Umbilical cord (tissue), 2 donors: Measurements from ENCODE around the gene CCDC152. TPM values are rescaled to one million over a fixed set of nuclear protein-coding genes. Genes with fewer than 3 reads are reported as not detected.
"Not testable (repeated sequence)": the region's sequence is repeated elsewhere in the genome, so short reads cannot be mapped to it uniquely, and the experiment has no call there.

Source experiments
- DNase-seq: peaks from one replicate; pipeline ENCODE4 v3.0.0-alpha.2; 2015; ENCODE audit warnings: low spot score
- total RNA-seq: library from RNA; depleted of rRNA; stranded (reverse); fragments of >200 nt; gene quantifications from one replicate; pipeline ENCODE4 v1.2.3, GENCODE V29; 2014; ENCODE audit warnings: low replicate concordance; ENCODE audit not compliant: insufficient read depth

CCDC152 gene
- total RNA-seq, 1 donor from 2014 or later: 5.5 TPM

DNA sequence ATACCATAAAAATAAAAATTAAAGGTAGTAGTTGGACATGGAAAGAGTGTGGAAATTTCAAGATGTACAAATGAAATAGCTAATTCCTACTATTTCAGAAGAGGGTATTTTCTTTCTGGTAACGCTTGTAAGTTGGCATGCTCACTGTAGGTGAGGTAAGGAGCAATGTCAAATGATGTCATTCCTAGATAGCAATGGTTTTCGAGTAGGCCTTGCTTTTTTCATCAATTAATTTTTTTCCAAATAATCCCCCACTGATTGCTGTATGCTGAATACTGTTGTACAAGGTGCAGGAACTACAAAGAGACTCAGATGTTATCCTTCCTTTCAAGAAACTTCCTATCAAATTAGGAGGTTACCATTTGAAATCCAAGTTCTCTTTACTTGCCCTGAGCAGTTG is 56.0 kb downstream of the CCDC152 start:
- no peak for DNase-seq

DNA sequence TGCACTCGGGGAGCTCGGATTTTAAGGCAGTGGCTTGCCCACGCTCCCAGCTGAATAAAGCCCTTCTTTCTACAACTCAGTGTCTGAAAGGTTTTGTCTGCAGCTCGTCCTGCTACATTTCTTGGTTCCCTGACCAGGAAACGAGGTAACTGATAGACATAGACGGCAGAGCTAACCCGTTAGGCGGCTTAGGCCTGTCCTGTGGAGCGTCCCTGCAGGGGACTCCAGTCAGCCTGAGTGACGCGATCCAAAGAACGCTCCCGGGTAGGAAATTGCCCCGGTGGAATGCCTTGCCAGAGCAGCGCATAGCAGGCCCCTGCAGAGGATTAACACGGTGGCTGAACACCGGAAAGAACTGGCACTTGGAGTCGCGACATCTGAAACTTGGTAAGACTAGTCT is 56.9 kb downstream of the CCDC152 start:
- DNase-seq: peak; percentile 19

DNA sequence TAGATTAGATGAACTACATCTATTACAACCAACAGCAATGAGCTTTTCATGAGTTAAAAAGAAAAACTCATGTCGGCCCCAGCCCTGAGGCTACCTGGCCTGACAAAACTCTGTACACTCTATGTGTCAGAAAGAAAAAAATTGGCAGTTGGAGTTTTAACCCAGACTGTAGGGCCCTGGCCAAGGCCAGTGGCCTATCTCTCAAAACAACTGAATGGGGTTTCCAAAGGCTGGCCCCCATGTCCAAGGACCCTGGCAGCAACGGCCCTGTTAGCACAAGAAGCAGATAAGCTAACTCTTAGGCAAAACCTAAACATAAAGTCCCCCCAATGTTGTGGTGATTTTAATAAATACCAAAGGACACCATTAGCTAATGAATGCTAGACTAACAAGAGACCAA is 59.9 kb downstream of the CCDC152 start:
- not testable (repeated sequence) for DNase-seq

DNA sequence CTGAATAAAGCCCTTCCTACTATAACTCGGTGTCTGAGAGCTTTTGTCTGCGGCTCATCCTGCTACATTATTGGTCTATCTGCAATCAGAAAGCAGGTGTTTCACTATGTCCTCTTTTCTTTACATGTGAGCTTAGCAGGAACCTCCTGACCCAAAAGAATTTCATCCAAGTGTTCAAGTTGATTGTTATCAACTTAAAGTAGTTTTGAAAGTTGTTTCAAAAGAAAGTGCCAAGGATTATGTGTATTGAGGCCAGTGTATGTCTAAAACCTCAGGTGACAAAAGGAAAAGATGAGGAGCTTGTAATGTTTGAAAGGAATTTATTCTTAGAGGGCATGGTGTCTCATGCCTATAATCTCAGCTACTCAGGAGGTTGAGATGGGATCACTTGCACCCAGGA is 63.1 kb downstream of the CCDC152 start:
- DNase-seq: no peak

DNA sequence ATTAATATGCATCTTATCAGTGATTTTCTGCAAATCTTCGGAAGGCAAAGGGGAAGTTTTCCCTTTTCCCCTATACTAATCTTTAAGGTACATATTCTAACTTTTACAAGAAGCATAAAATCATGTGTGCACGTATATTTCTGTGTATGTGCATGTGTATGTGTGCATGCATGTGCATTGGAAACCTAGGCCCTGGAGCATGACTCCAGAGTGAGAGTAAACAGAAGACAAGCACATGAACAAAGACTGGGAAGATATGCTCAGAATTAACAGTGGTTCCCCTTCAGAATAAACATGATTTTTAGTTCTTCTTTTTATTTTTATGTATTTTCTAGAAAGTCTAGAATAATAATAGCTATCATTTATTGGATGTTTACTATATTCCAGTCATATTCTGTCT is 65.9 kb downstream of the CCDC152 start:
- DNase-seq: no peak

DNA sequence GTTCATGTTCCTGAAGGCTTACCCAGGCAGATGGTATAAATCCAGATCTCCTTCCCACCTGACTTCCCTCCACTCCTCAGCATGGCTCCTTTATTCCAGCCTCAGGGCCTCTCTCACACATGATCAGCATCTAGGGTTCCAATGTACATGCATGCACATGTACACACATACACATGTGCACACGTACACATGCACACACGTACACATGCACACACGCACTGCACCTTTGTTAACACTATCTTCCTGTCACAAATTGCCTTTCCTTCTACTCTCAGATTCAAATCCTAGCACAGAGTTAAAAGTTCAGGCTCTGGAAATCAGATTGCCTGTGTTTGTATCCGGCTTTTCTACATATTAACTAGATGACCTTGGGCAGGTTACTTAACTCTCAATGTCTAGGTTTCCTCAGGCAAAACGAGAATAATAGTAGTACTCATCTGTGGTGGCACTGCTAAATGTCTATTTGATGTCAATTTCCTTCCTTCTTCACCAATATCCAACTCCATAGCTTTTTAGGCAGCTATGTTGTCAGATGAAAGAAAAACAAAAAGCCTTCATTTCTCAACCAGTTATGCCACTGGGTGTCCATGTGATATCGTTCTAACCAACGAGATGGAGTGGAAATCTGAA is 67.8 kb downstream of the CCDC152 start:
- no peak for DNase-seq

DNA sequence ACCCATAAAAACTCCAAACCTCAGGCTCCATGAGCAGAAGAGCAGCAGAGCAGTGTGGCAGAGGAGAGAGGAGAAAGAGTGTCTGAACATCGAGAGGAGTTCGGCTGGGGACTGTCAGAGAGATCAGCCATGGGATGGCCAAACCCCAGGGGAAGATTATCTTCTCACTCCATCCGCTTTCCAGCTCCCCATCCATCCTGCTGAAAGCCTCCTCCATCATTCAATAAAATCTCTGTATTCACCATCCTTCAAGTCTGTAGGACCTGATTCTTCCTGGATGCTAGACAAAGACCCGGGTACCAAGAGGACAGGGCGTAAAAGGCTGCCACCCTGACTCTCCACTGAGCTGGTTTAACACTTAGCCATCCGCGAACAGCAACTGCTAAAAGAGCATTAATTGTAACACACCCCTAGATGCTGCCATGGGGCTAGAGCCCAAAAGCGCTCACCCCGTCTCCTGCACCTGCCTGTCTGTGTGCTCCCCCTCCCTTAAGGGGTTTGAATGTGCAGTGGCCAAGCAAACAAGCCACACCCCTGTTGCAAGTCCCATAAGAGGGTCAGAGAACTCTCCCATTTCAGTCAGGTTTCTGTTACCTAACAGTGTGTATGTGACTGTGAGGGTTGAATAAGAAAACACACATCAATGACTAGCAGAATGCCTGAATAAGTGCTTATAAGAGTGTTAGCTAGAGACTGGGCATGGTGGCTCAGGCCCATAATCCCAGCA is 69.0 kb downstream of the CCDC152 start:
- no peak for DNase-seq

DNA sequence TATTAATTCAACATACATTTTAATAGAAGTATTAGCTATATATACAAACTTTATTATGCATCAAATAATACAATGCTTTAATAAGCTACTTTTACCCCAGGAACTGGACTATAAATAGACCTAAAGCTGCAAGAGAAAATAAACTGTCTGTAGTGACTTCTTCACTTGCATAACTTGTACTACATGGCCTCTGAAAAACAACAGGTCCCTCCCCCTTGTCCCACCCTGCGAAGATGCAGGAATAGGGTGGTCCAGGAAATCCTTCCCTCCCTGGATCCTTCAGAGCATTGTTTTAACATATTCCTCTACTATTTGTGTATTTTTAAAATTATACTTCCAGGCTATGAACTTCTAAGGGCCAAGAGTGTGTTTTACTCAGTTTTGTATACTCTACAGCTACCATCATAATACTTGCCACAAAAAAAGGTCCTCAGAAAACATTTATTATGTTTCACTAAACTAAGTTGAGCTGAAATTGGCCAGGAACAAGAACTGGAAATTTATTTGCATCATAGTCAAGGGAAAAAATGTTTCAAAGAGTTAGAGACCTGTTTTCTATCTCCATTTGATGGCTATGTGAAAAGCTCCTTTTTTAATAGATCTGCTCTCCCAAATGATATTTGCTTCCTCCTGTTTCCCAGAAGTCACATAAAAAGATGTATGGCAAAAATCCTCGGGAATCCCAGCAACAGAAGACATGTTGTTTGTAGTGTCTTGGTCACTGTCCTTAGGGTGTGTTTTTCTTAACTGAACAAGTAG is 70.3 kb downstream of the CCDC152 start:
- DNase-seq: peak; percentile 55

DNA sequence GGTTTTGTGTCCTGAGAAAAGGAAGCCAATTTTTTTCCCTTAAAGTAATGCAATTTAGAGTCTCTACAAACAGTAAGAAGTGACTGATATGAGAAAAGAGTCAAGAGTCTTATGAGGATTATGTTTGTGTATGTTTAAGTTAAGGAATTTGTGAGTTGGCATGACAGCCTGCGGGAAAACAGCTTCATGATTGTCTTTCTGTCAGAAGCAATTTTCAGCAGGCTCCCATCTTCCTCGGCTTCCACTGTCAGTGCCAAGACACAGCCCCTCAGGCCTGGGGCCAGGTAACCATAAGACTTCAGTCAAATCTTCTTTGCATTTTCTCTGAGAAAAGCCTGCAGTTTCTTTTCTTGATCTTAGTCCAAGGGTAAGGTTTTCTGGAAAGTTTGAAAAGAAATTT is 72.1 kb downstream of the CCDC152 start:
- peak; percentile 93 for DNase-seq

DNA sequence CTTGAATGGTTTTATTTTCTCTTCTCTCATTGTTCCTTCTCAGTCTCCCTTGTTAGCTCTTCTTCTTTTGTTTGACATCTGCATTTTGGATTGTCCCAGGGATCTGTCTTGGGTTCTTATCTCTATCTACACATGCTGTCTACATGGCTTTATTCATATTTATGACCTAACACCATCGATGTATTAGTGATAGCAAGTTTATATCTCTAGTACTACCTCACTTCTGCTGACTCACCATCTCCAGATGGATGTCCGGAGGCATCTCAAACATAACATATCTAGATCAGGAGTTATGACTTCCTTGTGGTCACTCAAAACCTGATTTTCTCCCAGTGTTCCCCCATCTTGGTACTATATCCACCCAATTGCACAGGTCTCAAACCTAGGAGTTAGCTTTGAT is 74.3 kb downstream of the CCDC152 start:
- no peak for DNase-seq

DNA sequence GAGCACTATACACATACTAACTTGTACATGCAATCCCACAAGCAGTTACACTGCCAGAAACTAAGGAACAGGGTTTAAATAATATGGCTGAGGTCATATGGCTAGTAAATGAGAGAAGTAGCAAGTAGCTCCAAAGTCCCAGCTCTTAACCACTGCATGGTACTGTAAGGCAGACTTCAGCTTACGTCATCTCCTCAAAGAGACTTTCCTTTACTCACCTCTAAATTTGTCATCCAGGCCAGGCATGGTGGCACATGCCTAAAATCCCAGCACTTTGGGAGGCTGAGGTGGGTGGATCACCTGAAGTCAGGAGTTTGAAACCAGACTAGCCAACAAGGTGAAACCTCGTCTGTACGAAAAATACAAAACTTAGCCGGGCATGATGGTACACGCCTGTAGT is 75.4 kb downstream of the CCDC152 start:
- DNase-seq: no peak

DNA sequence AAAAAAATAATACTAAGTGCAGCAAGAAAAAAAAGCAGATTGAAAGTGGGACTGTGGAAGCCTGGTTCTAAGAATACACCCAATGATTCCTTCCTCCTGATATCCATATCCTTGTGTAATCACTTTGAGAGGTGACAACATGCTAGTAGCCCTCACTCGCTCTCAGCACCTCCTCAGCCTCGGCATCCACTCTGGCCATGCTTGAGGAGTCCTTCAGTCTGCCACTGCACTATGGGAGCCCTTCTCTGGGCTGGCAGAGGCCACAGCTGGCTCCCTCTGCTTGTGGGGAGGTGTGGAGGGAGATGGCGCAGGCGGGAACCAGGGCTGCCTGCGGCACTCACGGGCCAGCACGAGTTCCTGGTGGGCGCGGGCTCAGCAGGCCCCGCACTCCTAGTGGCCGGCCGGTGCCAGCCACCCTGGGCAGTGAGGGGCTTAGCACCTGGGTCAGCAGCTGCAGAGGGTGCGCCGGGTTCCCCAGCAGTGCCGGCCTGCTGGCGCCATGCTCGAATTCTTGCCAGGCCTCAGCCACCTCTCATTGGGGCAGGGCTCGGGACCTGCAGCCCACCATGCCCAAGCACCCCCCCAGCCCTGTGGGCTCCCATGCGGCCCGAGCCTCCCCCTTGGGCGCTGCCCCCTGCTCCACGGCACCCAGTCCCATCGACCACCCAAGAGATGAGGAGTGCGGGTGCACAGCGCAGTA is 79.6 kb downstream of the CCDC152 start:
- no peak for DNase-seq

DNA sequence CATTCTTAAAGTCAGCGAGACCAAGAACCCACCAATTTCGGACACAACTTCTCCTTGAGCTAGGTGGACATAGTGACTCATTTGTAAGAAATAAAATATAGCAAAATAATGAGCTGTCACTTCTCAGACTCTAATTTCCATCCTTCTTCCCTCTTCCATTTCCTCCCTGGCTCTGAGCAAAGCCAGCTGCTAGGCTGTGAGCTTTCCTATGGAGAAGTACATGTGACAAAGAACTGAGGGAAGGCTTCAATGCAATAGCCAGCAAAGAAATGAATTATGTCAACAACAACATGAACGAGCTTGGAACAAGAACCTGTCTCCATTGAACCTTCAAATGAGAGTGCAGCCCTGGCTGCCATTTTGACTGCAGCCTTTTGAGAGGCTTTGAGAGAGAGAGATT is 81.0 kb downstream of the CCDC152 start:
- DNase-seq: no peak

DNA sequence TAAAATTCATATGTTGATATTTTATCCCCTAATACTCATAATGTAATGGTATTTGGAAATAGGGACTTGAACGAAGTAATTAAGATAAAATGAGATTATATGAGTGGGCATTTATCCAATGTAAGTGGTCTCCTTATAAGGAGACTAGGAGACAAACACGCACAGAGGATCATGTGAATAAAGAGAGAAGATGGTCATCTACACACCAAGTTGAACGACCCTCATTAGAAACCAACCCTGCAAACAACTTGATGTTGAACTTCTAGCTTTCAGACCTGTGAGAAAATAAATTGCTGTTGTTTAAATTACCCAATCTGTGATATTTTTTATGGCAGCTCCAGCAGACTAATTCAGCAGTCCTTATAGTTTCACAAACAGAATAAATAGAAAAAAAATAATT is 82.6 kb downstream of the CCDC152 start:
- no peak for DNase-seq

DNA sequence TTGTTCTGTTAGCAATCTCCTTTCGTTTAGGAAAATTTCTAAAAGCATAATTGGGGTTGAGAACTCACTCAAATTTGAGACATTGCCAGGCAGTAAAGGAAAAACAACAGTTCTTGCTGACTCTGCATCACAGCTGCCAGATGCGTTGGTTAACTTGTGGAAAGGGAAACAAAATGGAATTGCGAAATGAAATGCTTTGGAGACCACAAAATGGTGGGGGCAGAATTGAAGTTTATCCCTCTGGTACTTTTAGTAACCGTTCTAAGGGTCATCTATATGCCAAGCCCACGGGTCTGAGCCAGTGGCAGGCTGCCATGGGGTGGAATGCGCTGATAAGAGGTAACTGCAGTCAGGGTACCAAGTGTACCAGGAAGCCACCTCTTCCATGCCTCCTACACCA is 83.7 kb downstream of the CCDC152 start:
- peak; percentile 88 for DNase-seq

DNA sequence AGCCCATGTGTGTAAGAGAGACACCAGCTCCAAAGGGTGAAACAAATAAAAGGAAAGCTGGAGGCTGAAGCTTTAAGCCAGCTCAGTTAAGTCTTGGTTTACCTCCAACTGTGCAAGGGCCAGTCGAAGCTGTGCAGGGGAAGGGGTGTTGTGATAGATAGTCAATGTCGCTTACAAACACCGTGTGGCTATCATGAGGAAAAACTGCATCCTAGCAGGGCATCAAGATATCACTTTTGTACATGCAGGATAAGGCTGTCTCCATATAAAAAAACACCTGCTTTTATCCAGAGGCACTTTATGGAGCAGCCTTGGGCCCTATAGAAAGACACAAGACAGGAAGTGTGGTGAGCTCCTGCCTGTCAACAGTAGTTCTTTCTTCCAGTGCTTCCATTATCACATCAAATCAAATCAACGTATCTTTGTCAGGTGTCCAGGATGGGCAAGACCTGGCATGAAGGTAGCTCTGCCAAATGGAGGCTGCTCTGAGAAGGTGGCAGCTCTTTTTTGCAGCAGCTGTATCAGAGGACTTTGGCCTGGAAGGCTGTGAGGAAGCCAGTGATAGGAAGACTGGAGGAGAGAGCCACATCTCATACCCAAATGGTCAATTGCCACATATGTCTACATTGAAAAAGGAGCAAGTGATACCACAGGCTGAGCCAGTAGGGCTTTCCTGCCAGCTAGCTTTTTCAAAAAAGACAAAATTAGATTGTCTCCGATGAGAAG is 84.4 kb downstream of the CCDC152 start:
- no peak for DNase-seq

DNA sequence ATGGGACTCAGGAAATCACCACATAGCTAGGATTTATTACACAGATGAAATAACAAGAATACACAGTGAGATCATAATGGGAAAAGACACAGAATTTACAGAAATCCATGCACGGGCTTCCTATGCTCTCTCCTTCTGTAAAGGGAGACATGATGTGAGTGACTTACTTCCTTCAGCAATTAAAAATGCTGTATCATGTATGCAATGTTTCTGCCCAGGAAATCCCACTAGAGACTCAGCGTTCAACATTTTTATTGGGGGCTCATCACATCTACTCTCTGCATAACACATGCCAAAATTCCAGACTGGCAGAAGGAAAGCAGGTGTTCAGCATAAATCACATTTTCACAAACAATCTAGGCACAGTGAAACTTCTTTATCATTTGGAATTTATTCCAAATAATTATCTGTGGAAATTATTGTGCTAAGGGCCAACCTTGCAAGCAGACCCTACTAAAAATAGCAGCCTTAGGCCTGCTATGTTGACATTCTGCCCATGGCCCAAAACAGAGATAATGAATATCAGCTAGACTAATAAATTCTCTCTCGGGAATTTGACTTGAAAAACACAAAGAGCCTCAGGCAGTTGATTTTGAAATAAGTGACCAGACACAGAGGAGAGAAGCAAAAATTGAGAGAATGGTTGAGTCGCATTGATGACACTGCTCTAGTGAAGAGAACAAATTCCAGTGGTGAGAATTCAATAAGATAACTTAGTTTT is 86.5 kb downstream of the CCDC152 start:
- DNase-seq: peak; percentile 63

DNA sequence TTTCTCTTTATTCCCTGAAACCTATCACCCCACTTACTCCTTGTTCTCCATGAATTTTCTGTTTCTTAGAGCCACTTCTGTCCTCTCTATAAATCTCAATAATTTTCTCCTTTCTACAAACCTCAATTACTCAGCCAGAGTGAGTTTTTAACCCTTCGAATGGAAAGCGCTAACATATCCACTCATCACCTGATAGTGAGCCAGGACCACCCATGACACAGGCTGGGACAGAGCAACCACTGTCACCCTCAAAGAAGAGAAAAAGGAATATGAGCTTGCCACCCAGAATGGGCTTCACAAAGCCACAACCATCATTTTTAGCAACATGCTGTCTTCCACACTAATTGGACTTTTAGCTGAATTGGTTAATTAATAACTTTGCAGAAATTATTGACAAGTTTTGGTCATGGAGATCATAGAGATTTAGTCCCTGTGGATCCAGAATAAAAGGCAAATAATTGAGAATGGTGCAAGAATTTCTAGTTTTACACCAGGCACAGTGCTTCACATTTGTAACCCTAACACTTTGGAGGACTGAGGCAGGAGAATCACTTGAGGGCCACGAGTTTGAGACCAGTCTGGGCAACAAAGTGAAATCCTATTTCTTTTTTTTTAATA is 87.2 kb downstream of the CCDC152 start:
- DNase-seq: no peak

DNA sequence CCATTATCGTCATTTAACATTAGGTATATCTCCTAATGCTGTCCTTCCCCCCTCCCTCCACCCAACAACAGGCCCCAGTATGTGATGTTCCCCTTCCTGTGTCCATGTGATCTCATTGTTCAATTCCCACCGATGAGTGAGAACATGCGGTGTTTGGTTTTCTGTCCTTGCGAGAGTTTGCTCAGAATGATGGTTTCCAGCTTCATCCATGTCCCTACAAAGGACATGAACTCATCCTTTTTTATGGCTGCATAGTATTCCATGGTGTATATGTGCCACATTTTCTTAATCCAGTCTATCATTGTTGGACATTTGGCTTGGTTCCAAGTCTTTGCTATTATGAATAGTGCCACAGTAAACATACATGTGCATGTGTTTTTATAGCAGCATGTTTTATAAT is 87.8 kb downstream of the CCDC152 start:
- not testable (repeated sequence) for DNase-seq

DNA sequence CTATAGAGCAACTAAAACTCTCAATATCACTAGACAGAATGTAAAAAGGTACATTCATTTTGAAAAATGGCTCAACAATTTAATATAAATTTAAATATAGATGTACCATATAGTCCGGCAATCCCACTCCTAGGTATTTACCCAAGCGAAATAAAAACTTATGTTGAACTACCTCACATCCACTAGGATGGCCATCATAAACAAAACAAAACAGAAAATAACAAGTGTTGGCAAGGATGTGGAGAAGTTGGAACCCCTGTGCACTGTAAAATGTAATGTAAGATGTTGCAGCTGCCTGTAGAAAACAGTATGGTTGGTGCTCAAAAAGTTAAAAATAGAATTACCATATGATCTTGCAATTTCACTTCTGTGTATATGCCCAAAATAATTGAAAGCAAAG is 91.9 kb downstream of the CCDC152 start:
- no peak for DNase-seq
